ENCODE results near the gene SS18L1.

DNA sequence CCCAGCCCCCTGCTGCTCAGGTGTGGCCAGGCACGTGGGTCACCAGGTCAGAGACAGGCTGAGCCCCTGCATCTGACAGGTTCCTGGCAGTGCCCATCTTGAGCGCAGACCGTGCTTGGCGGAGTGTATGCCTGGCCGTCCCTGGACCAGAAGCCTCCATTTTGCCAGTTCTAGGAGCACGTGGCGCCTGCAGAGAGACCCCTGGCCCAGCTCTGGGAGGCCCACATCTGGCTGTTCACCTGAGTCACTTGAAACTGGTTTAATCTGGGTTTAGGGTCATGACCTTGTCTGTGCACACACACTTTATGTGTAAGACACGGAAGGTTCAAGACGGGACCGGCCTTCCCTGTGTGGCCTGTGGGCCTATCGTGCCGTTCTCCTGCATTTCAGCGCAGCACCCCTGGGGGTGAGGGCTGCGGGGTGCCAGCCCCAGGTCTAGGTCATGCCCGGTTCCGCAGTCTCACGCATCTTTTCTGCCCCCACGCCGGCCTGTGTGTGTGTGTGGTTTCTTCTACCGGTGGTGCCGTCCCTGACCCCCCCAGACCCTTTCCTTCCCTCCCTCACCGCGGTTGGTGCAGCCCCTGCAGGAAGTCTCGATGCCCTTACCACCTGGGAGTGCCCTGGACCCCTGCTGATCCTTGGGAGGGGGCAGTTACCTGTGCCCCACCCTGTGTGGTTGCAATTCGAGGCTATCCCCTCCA, 14.0 kb downstream of the SS18L1 start:
- TF ChIP-seq CTCF (IDR thresholded peaks at IDR 0.05) (no peak), POLR2A (IDR thresholded peaks at IDR 0.05) (no peak), POLR2AphosphoS5 (IDR thresholded peaks at IDR 0.05) (no peak)
